Endodermal cell (in vitro differentiated cells): ENCODE results near the gene KCNAB3. TPM values are rescaled to one million over a fixed set of nuclear protein-coding genes. Genes with fewer than 3 reads are reported as not detected.
A peak's percentile ranks its signal among the peaks of the same experiment; 100 is the strongest.

Source experiments
- DNase-seq: peaks from one replicate; pipeline ENCODE4 v3.0.0-alpha.2; 2017
- H3K27ac ChIP-seq: 2 replicates; pipeline ENCODE4 v1.5.1; 2013; ENCODE audit warnings: mild to moderate bottlenecking, low read depth, low read length, moderate library complexity
- H3K27me3 ChIP-seq: 2 replicates; pipeline ENCODE4 v1.6.1; 2013; ENCODE audit warnings: mild to moderate bottlenecking, low read length, moderate library complexity; ENCODE audit not compliant: insufficient read depth, control insufficient read depth, poor library complexity, severe bottlenecking
- H3K36me3 ChIP-seq: 2 replicates; pipeline ENCODE4 v1.7.0; 2013; ENCODE audit warnings: mild to moderate bottlenecking, low read length, moderate library complexity; ENCODE audit not compliant: control insufficient read depth, insufficient read depth
- H3K4me1 ChIP-seq: one replicate; pipeline ENCODE4 v1.7.0; 2013; ENCODE audit warnings: low read length; ENCODE audit not compliant: control insufficient read depth, insufficient read depth
- H3K4me3 ChIP-seq: 2 replicates; pipeline ENCODE4 v1.5.1; 2013; ENCODE audit warnings: mild to moderate bottlenecking, low read length, moderate library complexity
- H3K9ac ChIP-seq: 2 replicates; pipeline ENCODE4 v1.6.1; 2013; ENCODE audit warnings: mild to moderate bottlenecking, low read length, moderate library complexity; ENCODE audit not compliant: poor library complexity, severe bottlenecking; ENCODE audit errors: extremely low read depth
- H3K9me3 ChIP-seq: 2 replicates; pipeline ENCODE4 v1.6.1; 2013; ENCODE audit warnings: mild to moderate bottlenecking, low read length, moderate library complexity; ENCODE audit not compliant: control insufficient read depth
- H3K27ac Mint-ChIP-seq: 2 replicates; pipeline ENCODE4 v1.8.0; 2020; ENCODE audit warnings: mixed read lengths
- H3K27me3 Mint-ChIP-seq: 2 replicates; pipeline ENCODE4 v1.8.0; 2021; ENCODE audit warnings: mild to moderate bottlenecking, mixed read lengths; ENCODE audit not compliant: insufficient read depth
- H3K36me3 Mint-ChIP-seq: 2 replicates; pipeline ENCODE4 v1.8.0; 2020; ENCODE audit warnings: low read depth, mixed read lengths
- H3K4me1 Mint-ChIP-seq: 2 replicates; pipeline ENCODE4 v1.8.0; 2020; ENCODE audit warnings: mixed read lengths
- H3K4me3 Mint-ChIP-seq: 2 replicates; pipeline ENCODE4 v1.8.0; 2020; ENCODE audit warnings: mild to moderate bottlenecking, moderate library complexity, mixed read lengths
- H3K9me3 Mint-ChIP-seq: 2 replicates; pipeline ENCODE4 v1.8.0; 2020; ENCODE audit warnings: mild to moderate bottlenecking, mixed read lengths
- CTCF ChIP-seq: fragments of 200-600 bp; sonication (generic); conservative IDR thresholded peaks from 2 replicates; pipeline ENCODE4 v1.5.0; 2021; ENCODE audit warnings: antibody characterized with exemption, mild to moderate bottlenecking
- WGBS, 2 experiments: methylation state at CpG; one replicate each; pipeline versions ENCODE4 v1.1.5 to v1.1.7; 2013; ENCODE audit warnings: missing lambda C conversion rate in 2 of 2, mixed read lengths in 1 of 2; ENCODE audit not compliant: insufficient coverage in 1 of 2, insufficient read length in 1 of 2; 5-methylcytosine and 5-hydroxymethylcytosine counted together
- total RNA-seq, 2 donors: library from RNA; stranded (reverse); fragmentation: NEBNext Ultra II Directional in 1 of 2; extraction: Animal tissue kit (Norgen Biotek cat#: 25700) in 1 of 2; gene quantifications; 2 replicates in 1 of 2; 3 replicates in 1 of 2; pipeline ENCODE4 v1.2.1, GENCODE V29; 2021

Gene KCNAB3
- total RNA-seq, 2 donors from 2014 or later = 4.0 to 6.5 TPM

- H3K27me3 Mint-ChIP-seq = no peaks in the 10 kb centered on the region
- no peak for TF ChIP-seq CTCF
- Histone ChIP-seq H3K27me3 (no peaks in the 10 kb centered on the region), H3K36me3 (peaks cover 76% of the 10 kb centered on the region), H3K4me3 (no peak overlapping the region), H3K9me3 (no peaks in the 10 kb centered on the region), H3K9ac (no peak overlapping the region), H3K4me1 (no peaks in the 10 kb centered on the region), H3K27ac (no peak overlapping the region)
- H3K9me3 Mint-ChIP-seq = no peaks in the 10 kb centered on the region
- H3K36me3 Mint-ChIP-seq = peaks cover 25% of the 10 kb centered on the region
- WGBS, 2 experiments = 95 to 99% methylated on average over 7 of the region's 7 CpGs
- no peak overlapping the region for H3K27ac Mint-ChIP-seq
- no peaks in the 10 kb centered on the region for H3K4me1 Mint-ChIP-seq
- DNase-seq = peak; percentile 11
- H3K4me3 Mint-ChIP-seq = no peak overlapping the region
Measured at GRCh38 chr17:7878234-7878633, 51.4 kb downstream of the KCNAB3 start.

GRCh38 chr17:7875804-7876370 lies 53.8 kb downstream of the KCNAB3 start:
- 86 to 92% methylated on average over 1 of the region's 2 CpGs for WGBS, 2 experiments
- Mint-ChIP-seq H3K4me3 (no peak overlapping the region), H3K9me3 (no peaks in the 10 kb centered on the region), H3K27me3 (no peaks in the 10 kb centered on the region), H3K27ac (no peak overlapping the region), H3K4me1 (peaks cover 2% of the 10 kb centered on the region), H3K36me3 (peaks cover 31% of the 10 kb centered on the region)
- Histone ChIP-seq H3K4me3 (no peak overlapping the region), H3K9me3 (no peaks in the 10 kb centered on the region), H3K36me3 (peaks cover 83% of the 10 kb centered on the region), H3K27ac (no peak overlapping the region), H3K4me1 (no peaks in the 10 kb centered on the region), H3K27me3 (no peaks in the 10 kb centered on the region), H3K9ac (no peak overlapping the region)
- DNase-seq = no peak
- TF ChIP-seq CTCF = no peak

- H3K9ac ChIP-seq = no peak overlapping the region
- no peaks in the 10 kb centered on the region for H3K9me3 Mint-ChIP-seq
- 86 to 96% methylated on average over 4 of the region's 4 CpGs for WGBS, 2 experiments
- H3K4me3 Mint-ChIP-seq = no peak overlapping the region
- H3K4me1 ChIP-seq = no peaks in the 10 kb centered on the region
- no peaks in the 10 kb centered on the region for H3K27me3 ChIP-seq
- H3K27me3 Mint-ChIP-seq = no peaks in the 10 kb centered on the region
- no peak for TF ChIP-seq CTCF
- H3K36me3 ChIP-seq = peaks cover 62% of the 10 kb centered on the region
- H3K27ac Mint-ChIP-seq = no peak overlapping the region
- H3K9me3 ChIP-seq = no peaks in the 10 kb centered on the region
- DNase-seq = peak; percentile 30
- no peak overlapping the region for H3K27ac ChIP-seq
- H3K36me3 Mint-ChIP-seq = peaks cover 31% of the 10 kb centered on the region
- H3K4me3 ChIP-seq = no peak overlapping the region
- H3K4me1 Mint-ChIP-seq = peaks cover 2% of the 10 kb centered on the region
Measured at GRCh38 chr17:7873051-7873450, 56.6 kb downstream of the KCNAB3 start.

Other genes starting within 250 kb of the KCNAB3 start
- 100 to 1,000 TPM; 113 to 130 TPM for gene TP53, start 242.4 kb downstream of the KCNAB3 start, total RNA-seq
- gene WRAP53, start 241.4 kb downstream of the KCNAB3 start, total RNA-seq = 10 to 100 TPM; 21.7 to 30.8 TPM
- 10 to 100 TPM; 12.8 to 15.0 TPM for gene EFNB3, start 224.7 kb downstream of the KCNAB3 start, total RNA-seq
- under 1 TPM; 0.42 to 0.69 TPM for gene DNAH2, start 212.1 kb downstream of the KCNAB3 start, total RNA-seq
- gene KDM6B, start 95.6 kb downstream of the KCNAB3 start, total RNA-seq = 10 to 100 TPM; 53.3 to 60.3 TPM
- 10 to 100 TPM; 16.8 to 26.8 TPM for gene TMEM88, start 74.8 kb downstream of the KCNAB3 start, total RNA-seq
- gene NAA38, start 72.3 kb downstream of the KCNAB3 start, total RNA-seq = 10 to 100 TPM; 38.9 to 44.8 TPM
- 10 to 100 TPM; 10.6 to 12.9 TPM for gene CYB5D1, start 71.9 kb downstream of the KCNAB3 start, total RNA-seq
- 10 to 100 TPM; 55.0 to 64.1 TPM for gene CHD3, start 41.1 kb downstream of the KCNAB3 start, total RNA-seq
- gene RNF227, start 13.6 kb downstream of the KCNAB3 start, total RNA-seq = 1 to 10 TPM; 1.1 to 1.6 TPM
- 100 to 1,000 TPM; 150 to 170 TPM for gene TRAPPC1, start 2.1 kb upstream of the KCNAB3 start, total RNA-seq
- gene CNTROB, start 2.4 kb upstream of the KCNAB3 start, total RNA-seq = 10 to 100 TPM; 47.5 to 57.4 TPM
- gene GUCY2D, start 72.8 kb upstream of the KCNAB3 start, total RNA-seq = 1 to 10 TPM; 1.2 to 1.6 TPM
- not detected for gene ALOX15B, start 109.2 kb upstream of the KCNAB3 start, total RNA-seq
- gene ALOX12B, start 157.9 kb upstream of the KCNAB3 start, total RNA-seq = 1 to 10 TPM in 1 of 2 donors, under 1 TPM in 1; 0.95 to 1.2 TPM
- gene ALOXE3, start 188.7 kb upstream of the KCNAB3 start, total RNA-seq = under 1 TPM; 0.13 to 0.49 TPM
- 1 to 10 TPM in 1 of 2 donors, under 1 TPM in 1; 0.40 to 2.2 TPM for gene HES7, start 194.2 kb upstream of the KCNAB3 start, total RNA-seq
- 10 to 100 TPM; 38.3 to 53.7 TPM for gene PER1, start 222.5 kb upstream of the KCNAB3 start, total RNA-seq
- 10 to 100 TPM; 32.1 to 32.2 TPM for gene VAMP2, start 233.1 kb upstream of the KCNAB3 start, total RNA-seq
- 10 to 100 TPM; 26.2 to 27.7 TPM for gene TMEM107, start 246.5 kb upstream of the KCNAB3 start, total RNA-seq